Stimulated activated CD4-positive, alpha-beta T cell treated with anti-CD3 and anti-CD28 coated beads, Interleukin-1b, Interleukin-23, amount 100 ng/mL, for 24 hours (primary cell): ENCODE measurements around the gene PLXNA3.

Experiments used
- DNase-seq, 4 experiments: peaks; one replicate each; pipeline ENCODE4 v3.0.0-alpha.2; 2020; ENCODE audit warnings: low read depth in 4 of 4, low spot score in 1 of 4

PLXNA3 gene

DNA sequence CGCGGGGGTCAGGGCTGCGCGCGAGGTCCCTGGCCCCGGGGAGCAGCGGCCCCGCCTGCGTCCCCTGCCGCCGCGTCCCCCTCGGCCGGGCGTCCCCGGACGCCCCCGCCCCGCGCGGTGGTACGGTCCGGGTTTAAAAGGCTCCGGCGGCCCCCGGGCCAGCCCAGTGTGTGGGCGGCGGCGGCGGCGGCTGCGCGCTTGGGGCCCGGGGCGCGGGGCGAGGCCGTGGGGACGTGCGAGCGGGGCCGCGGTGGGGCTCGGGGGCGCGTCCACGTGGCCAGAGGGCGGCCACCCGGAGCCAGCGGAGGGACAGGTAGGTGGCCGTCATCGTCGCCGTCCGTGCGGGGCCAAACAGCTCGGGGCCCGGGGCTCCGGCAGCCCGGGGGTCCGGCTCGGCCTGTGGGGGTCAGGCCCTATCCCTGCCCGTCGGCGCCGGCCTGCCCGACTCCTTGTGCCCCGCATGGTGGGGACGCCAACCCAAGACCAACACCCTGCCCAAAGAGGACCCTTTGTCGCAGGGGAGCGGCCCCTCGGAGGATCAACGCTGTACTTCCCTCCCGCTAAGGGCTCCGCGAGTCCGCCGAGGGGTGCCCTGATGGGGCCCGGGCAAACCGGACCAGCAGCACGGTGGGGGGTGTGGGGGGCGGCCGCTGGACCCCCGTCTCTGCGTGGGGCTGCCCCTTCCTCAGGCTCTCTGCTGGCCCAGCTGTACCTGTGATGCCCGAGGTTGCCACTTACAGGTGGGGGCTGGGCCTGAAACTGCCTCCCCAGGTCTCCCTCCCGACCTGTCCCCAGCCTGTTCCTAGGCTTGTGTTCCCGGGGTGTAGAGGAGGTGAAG lies at the start of gene PLXNA3:
TSS of gene PLXNA3 (plus strand) at position 166 of the 838 bp plus-strand sequence. CDS start 1,903 bp downstream, outside the sequence.
- peak in 2 of 4 experiments; percentile 40 for DNase-seq

DNA sequence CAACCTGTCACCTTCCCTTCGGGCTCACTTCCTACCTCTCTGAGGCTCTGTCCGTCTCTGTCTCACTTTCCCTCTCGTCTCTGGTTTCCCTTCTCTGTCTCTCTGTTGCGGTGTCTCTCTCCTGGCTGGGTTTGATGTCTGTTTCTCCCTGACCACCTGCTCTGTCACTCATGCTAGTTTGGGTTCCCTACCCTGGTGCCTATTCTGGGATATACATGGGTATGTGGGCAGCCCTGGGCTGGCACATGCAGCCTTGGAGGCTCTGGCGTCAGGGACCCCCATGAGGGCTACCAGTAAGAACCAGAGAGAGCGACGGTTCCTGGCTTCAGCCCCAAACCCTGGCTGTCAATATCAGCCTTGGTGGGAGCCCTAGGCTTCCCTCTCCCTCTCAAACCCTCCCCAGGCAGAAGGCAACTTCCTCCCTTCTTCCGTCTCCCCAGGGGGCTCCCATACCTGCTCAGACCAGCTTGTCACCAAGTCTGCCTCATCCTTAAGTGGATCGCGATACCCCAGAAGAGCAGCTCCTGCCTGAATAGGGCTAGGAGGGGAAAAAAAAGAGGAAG lies 49.3 kb upstream of the PLXNA3 start:
- DNase-seq = no peak

DNA sequence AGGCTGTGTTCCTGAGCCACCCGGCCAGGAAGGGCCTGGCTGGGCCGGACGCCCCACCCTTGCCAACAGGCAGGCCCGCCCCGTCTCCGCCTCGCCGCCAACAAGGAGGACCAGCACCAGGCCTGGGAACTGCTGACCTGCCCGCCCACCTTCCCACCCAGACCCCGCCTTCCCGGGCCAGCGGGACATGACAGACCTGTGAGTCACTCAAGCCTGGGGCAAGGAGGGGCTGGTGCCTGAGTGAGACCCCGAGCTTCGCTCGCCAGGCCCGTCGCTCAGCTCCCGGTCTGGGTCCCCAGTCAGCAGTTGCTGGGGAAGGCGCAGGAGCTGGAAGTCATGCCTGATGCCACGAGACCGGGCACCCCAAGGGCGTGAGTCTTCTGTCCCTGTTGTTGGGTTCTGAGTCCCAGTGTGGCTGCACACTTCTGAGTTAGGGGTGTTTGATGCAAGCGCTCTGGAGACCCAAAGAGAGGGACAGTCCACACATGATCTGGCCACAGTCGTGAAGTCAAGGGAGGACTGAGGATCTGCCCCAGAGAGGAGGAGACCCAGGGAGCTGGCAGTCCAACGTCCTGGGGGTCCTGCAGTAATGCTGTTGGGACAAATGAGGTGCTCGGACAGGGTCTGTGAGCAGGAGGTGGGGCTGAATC lies 48.7 kb upstream of the PLXNA3 start, which contains the start of gene DNASE1L1:
TSS of gene DNASE1L1 (minus strand) at position 33 of the 650 bp plus-strand sequence. CDS start 3,686 bp downstream, outside the sequence.
- DNase-seq = no peak

DNA sequence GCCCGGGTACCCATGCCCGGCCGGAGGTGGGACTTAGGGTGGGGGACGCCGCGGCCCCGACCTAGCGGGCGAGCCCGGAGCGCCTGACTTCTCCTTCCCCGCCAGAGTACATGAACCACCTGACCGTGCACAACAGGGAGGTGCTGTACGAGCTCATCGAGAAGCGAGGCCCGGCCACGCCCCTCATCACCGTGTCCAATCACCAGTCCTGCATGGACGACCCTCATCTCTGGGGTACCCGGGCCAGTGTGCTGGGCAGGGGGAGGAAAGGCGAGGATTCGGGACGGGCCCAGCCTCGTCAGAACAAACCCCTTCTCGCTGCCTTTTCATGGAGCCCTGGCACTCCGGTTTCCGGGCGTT lies 46.1 kb upstream of the PLXNA3 start:
- DNase-seq = peak in 2 of 4 experiments; percentile 36 to 61

DNA sequence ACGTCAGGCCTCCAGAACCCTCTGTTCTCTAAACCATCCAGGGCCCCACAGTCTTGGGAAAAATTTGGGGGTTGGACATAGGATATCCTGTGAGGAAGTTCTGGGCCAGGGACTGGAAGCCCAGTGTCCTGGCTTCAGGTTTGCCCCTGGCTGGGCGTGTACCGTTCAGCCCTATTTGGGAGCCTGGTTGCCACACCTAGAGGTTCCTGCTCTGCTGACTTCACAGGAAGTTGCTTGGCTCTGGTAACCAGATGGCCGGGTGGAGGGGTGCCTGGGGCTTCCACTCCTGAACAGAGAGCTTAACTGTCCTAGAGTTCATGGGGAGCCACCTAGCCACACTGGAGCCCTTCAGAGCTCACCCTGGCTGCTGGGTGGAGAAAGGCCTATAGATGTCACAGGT lies 45.6 kb upstream of the PLXNA3 start:
- no peak for DNase-seq

DNA sequence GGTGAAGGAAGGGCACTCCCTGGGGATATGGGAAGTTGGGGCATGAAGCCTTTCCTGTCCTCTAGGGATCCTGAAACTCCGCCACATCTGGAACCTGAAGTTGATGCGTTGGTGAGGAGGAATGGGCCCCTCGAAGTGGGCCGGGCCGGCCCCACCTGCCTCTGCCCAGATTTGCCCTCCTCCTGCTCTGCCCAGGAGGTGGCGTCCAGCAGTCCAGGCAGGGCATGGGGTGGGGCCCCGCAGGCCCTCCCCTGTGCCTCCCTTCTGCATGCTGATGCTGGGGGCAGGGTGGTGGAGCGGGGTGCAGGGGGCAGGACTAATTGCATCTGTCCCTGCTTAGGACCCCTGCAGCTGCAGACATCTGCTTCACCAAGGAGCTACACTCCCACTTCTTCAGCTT lies 44.9 kb upstream of the PLXNA3 start:
- DNase-seq = no peak

DNA sequence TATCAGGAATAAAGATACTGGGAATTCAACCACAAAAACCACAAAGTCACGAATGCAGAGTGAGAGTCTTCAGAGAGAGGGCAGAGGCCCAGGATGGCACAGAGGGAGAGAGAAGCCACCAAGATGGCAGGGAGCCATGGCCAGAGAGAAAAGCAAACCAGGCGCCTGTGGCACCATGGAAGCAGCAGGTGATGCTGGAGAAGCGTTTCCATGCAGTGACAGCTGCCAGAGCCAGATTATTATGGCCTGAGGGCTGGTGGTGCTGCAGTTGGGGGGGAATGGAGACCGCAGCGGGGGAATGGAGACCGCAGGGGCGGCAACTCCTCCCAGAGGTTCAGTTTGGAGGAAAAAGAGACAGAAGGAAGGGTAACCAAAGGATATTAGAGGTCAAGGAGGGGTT lies 40.9 kb upstream of the PLXNA3 start:
- no peak for DNase-seq

DNA sequence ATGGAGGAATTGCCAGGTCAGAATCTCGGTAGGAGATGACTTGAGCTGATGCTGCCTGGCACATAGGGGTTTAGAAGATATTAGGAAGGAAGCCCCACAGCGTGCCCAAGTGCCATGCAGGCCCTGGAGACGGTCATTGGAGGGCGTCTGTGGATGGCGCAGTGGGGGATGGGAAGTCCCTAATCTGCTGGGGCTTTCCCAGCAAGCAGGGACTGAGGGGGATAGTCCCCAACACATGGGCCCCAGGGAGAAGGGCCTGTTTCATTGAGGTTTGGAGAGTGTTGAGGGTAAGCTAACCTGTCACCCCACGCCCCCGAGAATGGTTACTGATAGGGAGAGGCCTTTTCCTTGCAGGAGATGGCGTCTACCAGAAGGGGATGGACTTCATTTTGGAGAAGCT lies 38.9 kb upstream of the PLXNA3 start:
- DNase-seq = no peak

DNA sequence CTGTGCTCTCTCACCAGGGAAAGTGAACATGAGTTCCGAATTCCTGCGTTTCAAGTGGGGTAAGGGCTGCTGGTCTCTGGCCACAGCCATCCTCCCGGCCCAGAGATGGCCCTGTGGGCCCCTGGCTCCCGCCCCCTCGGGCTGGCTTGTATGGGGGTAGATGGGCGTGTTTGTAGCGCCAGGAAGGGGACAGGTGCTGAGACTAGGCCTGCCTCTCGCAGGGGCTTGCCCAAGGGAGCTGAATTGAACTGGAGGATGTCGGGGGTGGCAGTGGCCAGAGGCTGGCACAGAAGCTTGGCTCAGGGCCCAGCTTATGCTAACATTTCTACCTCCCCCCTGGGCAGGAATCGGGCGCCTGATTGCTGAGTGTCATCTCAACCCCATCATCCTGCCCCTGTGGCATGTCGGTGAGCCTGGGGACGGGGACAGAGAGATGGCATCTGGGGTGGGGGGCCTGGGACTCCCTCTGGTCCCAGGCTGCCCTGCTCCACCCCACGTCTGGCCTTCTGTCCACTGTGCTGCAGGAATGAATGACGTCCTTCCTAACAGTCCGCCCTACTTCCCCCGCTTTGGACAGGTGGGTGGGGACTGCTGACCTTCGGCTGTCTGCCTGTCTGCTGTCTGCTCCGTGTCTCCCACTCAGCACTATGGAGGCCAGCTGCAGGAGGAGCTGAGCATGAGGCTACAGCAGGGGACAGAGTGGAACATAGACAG lies 38.2 kb upstream of the PLXNA3 start:
- DNase-seq = no peak

DNA sequence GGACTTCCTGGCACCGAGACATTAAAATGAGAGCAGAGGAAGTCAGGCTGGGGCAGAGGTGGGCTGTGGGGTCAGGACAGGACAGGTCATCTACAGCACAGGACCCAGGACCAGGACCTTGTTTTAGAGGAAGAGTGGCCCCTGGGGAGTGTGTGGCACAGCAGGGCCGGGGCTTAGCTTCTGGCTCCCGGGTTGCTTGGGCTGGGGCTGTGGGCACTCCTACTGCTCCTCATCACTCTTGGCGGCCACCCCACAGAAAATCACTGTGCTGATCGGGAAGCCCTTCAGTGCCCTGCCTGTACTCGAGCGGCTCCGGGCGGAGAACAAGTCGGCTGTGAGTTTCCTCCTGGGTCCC lies 37.7 kb upstream of the PLXNA3 start:
- DNase-seq = no peak

DNA sequence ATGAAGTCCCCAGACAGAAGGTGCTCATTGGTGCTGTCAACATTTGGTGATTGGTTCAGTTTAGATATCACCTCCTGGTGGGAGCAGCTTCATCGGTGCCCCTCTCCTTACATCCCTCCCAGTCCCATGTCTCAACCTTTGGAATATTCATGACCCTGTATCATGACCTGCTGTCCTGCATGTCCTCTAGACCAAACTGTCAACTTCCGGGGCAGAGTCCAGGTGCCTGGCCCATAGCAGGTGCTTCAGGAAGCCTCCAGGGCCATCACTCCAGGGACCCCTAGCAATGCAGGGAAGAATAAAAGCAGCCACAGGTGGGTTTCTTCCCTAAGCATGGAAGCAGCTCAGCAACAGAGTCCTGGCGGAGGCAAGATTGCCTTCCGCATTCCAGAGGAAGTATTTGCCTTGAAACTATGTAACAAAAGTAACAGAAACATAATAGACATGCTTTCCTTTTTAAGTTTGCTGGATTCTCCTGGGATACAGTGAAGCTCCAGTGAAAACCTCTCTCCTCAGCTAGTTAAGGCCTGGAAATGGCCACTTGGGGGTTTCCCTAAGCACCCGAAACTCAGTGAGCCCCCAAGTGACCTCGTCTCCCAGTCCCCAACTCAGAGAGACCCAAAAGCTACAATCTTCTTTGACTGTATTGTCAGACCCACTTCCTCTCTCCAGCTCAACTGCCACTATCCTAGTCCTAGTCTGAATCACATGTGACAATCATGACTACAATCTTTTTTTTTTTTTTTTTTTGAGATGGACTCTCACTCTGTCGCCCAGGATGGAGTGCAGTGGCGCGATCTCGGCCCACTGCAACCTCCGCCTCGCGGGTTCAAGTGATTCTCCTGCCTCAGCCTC lies 30.9 kb upstream of the PLXNA3 start:
- no peak for DNase-seq

DNA sequence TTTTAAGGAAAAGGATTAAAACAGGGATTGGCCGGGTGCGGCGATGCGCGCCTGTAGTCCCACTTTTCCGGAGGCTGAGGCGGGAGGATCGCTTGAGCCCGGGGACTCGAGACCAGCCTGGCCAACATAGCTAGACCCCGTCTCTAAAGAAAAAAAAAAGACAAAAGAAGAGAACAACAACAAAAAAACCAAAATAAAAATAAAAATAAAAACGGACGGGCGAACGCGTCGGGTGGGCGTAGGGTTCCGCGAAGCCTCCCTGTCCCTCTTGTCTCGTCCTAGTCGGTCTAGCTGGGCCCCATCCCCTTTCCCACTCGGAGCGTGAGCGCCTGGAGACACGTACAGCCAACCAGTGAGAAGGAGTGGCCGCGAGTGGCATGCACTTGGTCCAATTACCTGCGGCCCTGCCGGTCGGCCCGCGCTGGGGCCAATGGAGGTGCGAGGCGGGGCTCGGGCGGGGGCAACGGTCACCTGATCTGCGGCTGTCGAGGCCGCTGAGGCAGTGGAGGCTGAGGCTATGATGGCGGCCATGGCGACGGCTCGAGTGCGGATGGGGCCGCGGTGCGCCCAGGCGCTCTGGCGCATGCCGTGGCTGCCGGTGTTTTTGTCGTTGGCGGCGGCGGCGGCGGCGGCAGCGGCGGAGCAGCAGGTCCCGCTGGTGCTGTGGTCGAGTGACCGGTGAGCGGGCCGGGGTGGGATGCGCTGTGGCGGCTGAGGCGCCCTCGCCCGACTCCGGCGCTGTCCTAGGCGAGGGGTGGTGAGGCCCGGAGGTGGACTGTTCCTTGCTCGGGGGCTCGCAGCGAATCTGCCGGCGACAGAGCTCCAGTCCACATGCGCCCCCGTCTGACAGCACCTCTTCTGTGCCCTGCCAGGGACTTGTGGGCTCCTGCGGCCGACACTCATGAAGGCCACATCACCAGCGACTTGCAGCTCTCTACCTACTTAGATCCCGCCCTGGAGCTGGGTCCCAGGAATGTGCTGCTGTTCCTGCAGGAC lies 29.6 kb upstream of the PLXNA3 start, which contains the start of gene ATP6AP1:
TSS of gene ATP6AP1 (plus strand) at position 502 of the 996 bp plus-strand sequence. CDS start at position 518, 16 bp downstream.
- DNase-seq = peak; percentile 59 to 85 (median 70)

DNA sequence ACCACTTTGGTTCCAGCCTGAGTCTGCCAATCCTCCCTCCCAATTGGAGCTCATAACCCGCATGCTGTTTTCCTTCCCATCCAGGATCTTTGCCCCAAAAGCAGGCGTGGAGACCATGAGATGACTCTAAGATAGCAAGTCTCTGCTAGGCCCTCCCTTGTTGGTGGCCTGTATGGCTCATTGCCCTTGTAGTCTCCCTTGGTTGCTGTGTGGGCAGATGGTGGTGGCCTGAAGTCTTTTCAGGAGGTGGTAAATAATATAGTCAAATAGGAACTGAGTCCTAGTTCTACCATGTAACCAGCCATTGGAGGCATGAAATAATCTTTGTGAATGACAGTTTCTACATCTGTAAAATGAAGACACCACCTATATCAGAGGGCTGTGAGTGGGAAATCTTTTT lies 28.4 kb upstream of the PLXNA3 start:
- DNase-seq = no peak

DNA sequence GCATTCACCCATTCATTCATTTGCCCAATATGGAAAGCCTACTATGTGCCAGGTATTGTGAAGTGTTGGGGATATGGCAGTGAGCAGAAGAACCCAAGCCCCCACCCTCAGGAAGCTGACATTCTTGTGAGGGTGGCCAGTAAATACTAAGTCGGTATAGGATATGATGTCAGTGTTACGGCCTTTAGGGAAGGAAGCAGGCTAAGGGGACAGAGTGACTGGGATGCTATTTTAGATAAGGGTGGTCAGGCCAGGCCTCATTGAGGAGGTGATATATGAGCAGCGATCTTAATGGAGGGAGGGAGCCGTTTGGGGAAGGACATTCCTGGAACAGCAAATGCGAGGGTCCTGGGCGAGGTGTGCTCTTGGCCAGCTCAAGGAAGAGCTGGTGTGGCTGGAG lies 27.6 kb upstream of the PLXNA3 start:
- no peak for DNase-seq

DNA sequence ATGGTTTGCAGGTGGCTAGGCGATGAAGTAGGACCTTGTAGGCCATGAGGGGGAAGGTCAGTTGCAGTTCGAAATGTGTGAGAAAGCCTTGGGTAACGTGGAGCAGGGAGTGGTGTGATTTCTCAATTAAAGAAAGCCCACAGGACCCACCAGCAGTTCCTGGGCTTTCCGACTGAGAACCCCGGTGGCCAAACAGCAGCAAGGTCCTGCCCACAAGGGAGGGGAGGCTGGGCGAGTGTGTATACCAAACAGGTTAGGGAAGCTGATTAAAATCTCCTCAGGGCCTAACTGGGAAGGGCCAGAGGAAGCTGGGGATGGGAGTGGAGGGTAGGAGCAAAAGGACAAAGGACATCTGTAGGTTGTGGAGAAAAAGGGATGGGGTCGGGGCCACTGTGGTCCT lies 27.2 kb upstream of the PLXNA3 start:
- DNase-seq = no peak

DNA sequence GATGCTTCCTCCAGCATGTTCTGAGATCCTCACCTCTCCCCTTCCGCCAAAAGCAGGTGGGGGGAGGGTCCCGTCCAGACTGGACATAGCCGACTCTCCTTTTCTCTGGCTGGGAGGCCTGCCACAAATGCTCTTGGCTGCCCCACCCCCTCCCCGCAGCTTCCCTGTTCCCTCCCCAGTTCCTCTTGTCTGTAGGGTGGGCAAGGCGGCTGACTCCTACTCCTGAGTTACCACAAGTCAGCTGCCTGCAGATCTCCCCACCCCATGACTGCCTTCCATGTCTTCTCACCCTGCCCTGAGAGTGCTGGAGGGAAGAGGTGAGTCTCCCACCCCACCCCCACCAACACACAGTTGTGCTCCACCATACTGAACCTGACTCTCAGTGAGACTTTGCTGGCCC lies 26.7 kb upstream of the PLXNA3 start:
- DNase-seq = no peak

DNA sequence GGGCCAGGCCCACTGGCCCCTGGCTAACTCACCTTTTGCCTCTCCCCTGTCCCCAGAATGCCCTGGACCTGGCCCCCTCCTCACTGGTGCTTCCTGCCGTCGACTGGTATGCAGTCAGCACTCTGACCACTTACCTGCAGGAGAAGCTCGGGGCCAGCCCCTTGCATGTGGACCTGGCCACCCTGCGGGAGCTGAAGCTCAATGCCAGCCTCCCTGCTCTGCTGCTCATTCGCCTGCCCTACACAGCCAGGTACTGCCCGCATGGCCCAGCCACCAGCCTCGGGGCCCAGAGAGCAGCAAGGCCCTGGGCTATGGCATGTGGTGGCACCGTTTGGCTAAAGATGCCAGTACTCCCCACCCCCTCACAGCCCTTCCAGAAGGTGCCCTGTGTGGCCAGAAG lies 25.9 kb upstream of the PLXNA3 start:
- no peak for DNase-seq

DNA sequence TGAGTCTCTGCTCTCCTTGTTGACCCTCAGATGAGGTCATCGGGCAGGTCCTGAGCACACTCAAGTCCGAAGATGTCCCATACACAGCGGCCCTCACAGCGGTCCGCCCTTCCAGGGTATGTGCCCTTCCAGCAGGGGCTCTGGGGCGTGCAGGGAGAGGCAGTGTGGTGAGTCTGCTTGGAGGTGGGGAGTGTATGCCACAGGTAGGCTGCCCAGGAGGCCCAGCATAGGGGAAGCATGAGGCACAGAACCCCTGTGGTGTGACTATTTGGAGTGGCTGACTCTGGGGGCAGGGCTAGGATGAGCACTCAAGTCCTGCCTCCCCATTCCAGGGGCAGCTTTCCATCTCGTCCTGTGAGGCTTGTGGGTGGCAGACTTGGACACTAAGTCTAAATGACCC lies 24.5 kb upstream of the PLXNA3 start:
- DNase-seq = no peak

DNA sequence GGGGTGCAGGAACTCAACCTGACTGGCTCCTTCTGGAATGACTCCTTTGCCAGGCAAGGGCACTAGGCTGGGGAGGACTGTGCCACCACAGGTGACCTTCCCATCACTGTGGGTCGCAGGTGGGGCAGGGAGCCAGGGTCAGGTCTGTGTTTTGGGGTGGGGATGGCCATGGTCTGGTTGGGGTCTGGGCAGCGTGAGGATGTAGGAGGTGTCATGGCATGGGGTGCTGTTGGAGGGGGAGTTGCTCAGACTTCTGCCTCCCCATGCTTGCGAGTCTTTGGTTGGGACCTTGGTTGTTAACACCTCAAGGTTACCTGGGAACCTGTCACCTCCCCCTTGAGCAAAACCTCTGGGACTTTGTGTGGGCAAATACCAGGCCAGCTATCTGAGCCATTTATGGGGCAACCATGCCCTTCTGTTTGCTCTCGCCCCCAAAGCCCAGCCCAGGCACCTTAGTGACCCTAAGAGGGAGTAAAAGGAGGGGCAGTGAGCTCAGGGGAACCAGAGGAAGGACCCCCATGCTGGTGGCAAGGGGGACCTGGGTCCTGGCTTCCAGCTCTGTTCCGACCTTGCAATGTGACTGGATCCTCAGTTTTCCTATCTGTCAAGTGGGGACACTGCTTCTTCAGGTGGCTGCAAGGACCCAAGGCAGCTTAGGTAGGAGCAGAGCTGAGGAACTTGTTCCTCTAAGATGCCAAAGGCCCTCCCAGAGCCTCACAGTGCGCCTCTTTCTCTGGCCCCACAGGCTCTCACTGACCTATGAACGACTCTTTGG lies 23.5 kb upstream of the PLXNA3 start:
- no peak for DNase-seq
